Activated CD8-positive, alpha-beta T cell treated with anti-CD3 and anti-CD28 coated beads for 36 hours (primary cell): Measurements from ENCODE around the gene SIRT2. TPM values are rescaled to one million over a fixed set of nuclear protein-coding genes. Genes with fewer than 3 reads are reported as not detected.
"Not testable (repeated sequence)": the region's sequence is repeated elsewhere in the genome, so short reads cannot be mapped to it uniquely, and the experiment has no call there.

Source experiments
- ATAC-seq: fragments of 200-7000 bp; cut with Tn5 transposase; one replicate; pipeline ENCODE4 v1.10.0; 2021; ENCODE audit warnings: mild to moderate bottlenecking, moderate library complexity
- CTCF ChIA-PET: fragments of 350-600 bp; sonication (Branson Sonifier 250); formaldehyde crosslinking; loops from one replicate; lab custom pipeline; 2021; ENCODE audit warnings: antibody characterized with exemption; lab: Charles Lee
- POLR2A ChIA-PET: fragments of 350-600 bp; sonication (Branson Sonifier 250); formaldehyde crosslinking; loops from one replicate; lab custom pipeline; 2021; ENCODE audit warnings: antibody characterized with exemption; lab: Charles Lee
- DNase-seq: peaks from one replicate; pipeline ENCODE4 v3.0.0-alpha.2; 2020
- H3K27ac Mint-ChIP-seq: one replicate; pipeline ENCODE4 v1.8.0; 2021; ENCODE audit warnings: mild to moderate bottlenecking, mixed read lengths
- H3K27me3 Mint-ChIP-seq: one replicate; pipeline ENCODE4 v1.8.0; 2021; ENCODE audit warnings: mixed read lengths
- H3K36me3 Mint-ChIP-seq: one replicate; pipeline ENCODE4 v1.8.0; 2021; ENCODE audit warnings: low read depth, mixed read lengths
- H3K4me1 Mint-ChIP-seq: one replicate; pipeline ENCODE4 v1.8.0; 2021; ENCODE audit warnings: low read depth, mixed read lengths
- H3K4me3 Mint-ChIP-seq: one replicate; pipeline ENCODE4 v1.8.0; 2021; ENCODE audit warnings: mild to moderate bottlenecking, moderate library complexity, mixed read lengths
- H3K9me3 Mint-ChIP-seq: one replicate; pipeline ENCODE4 v1.8.0; 2021; ENCODE audit warnings: mixed read lengths
- intact Hi-C: fragments of 100-400 bp; cut with micrococcal nuclease; formaldehyde crosslinking; loops from one replicate; pipeline ENCODE4 v1.10.0; 2022
- total RNA-seq, 2 experiments: library from RNA; stranded (reverse); gene quantifications; one replicate each; pipeline ENCODE4 v1.2.3, GENCODE V29; 2021
- TF ChIP-seq, protein P1 (sequence below): fragments of 200-600 bp; IDR thresholded peaks from one replicate; pipeline ENCODE4 v1.8.0; 2022; ENCODE audit warnings: antibody characterized with exemption, mild to moderate bottlenecking

SIRT2 gene
- total RNA-seq, 2 experiments from 2014 or later: 20.0 to 21.5 TPM

DNA sequence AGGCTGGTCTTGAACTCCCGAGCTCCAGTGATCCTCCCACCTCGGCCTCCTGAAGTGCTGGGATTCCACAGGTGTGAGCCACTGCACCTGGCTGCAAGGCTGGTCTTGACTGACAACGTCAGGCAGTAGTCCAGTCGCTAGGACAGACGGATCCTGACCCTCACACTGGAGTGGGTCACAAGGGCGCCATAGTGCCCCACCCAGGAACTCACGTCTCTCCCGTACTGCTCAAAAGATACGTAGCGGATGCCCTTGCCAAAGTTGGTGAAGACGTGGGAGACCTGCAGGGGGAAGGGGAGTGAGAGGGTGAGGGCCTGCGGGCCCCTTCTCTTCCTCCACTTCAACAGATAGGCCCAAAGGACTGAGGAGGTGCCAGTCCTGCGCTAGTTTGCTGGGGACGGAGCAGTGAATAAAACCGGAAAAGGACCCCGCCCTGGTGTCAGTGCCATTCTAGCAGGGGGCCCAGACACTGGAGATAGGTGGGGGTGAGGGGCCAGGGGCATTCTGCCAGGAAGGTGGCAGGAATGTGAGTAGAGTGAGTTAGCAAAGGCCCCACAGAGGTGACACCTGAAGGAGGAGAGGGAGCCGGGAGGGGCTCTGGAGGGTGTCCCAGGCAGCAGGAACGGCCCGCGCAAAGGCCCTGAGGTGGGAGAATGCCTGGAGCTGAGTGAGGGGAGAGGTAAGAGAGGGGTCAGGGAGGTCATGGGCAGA, 43.2 kb upstream of the SIRT2 start:
- Mint-ChIP-seq H3K27ac (no peak overlapping the region), H3K4me3 (no peak overlapping the region), H3K4me1 (no peaks in the 10 kb centered on the region), H3K36me3 (no peaks in the 10 kb centered on the region), H3K27me3 (peaks cover 3% of the 10 kb centered on the region), H3K9me3 (no peaks in the 10 kb centered on the region)
- TF ChIP-seq, protein P1, sequence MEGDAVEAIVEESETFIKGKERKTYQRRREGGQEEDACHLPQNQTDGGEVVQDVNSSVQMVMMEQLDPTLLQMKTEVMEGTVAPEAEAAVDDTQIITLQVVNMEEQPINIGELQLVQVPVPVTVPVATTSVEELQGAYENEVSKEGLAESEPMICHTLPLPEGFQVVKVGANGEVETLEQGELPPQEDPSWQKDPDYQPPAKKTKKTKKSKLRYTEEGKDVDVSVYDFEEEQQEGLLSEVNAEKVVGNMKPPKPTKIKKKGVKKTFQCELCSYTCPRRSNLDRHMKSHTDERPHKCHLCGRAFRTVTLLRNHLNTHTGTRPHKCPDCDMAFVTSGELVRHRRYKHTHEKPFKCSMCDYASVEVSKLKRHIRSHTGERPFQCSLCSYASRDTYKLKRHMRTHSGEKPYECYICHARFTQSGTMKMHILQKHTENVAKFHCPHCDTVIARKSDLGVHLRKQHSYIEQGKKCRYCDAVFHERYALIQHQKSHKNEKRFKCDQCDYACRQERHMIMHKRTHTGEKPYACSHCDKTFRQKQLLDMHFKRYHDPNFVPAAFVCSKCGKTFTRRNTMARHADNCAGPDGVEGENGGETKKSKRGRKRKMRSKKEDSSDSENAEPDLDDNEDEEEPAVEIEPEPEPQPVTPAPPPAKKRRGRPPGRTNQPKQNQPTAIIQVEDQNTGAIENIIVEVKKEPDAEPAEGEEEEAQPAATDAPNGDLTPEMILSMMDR: no peak
- ATAC-seq: no peak
- intact Hi-C loops: no loop called here
- ChIA-PET POLR2A (no interaction called here), CTCF (no interaction called here)
- DNase-seq: no peak

DNA sequence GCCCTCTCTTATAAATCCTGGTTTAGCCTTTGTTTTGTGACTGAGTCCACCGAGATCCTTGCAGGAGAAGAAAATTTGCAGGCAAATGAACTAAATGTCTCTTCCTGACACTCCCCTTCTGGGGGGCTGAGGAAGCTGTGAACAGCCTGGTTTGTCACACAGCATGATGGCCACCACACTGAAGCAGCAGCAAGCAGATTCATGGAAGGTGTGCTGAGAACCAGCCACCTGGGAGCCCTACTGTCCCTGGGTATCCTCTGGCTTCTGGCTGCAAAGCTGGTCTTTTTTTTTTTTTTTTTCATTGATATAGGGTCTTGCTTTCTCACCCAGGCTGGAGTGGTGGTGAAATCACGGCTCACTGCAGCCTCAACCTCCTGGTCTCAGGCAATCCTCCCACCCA, 42.6 kb upstream of the SIRT2 start:
- no peak overlapping the region for H3K27ac Mint-ChIP-seq
- no peaks in the 10 kb centered on the region for H3K4me1 Mint-ChIP-seq
- ATAC-seq: no peak
- H3K36me3 Mint-ChIP-seq: no peaks in the 10 kb centered on the region
- TF ChIP-seq, protein P1: no peak
- H3K27me3 Mint-ChIP-seq: peaks cover 3% of the 10 kb centered on the region
- intact Hi-C loops: no loop called here
- H3K9me3 Mint-ChIP-seq: no peaks in the 10 kb centered on the region
- no peak for DNase-seq
- ChIA-PET CTCF (no interaction called here), POLR2A (no interaction called here)
- no peak overlapping the region for H3K4me3 Mint-ChIP-seq

DNA sequence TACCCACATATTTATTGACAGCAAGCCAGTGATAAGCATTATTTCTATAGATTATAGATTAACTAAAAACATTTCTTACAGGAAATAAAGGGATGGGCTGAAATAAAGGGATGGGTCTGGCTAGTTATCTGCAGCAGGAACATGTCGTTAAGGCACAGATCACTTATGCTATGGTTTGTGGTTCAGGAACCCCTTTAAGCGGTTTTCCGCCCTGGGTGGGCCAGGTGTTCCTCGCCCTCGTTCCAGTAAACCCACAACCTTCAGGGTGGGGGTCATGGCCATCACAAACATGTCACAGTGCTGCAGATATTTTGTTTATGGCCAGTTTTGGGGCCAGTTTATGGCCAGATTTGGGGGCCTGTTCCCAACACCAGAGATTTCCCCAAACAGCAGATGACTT, 42.0 kb upstream of the SIRT2 start:
- POLR2A ChIA-PET, DNase-seq, H3K36me3 Mint-ChIP-seq, H3K27ac Mint-ChIP-seq, ATAC-seq, CTCF ChIA-PET, H3K4me3 Mint-ChIP-seq, intact Hi-C loops, H3K4me1 Mint-ChIP-seq, H3K9me3 Mint-ChIP-seq, H3K27me3 Mint-ChIP-seq: not testable (repeated sequence)

DNA sequence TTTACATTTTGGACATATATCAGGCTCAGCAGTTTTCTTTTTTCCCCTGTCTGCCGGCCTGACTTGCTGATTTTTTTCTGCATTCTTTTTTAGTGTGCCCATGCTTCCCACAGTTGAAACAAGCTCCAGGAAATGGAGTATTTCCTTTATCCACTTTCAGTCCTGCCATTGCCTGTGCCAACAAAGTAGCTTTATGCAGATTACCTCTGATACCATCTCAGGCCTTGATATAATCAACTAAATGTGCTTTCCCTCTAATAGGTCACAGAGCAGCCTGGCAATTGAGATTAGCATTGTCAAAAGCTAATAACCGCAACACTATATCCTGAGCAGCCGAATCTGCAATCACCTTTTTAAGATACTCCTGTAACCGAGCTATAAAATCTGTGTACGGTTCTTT, 40.5 kb upstream of the SIRT2 start:
- no peaks in the 10 kb centered on the region for H3K4me1 Mint-ChIP-seq
- ChIA-PET POLR2A (interaction anchor here (1.2 kb wide), 1 partner anchor 12 kb away, joined by 3 read pairs; no protein-coding TSS in a partner anchor), CTCF (interaction anchor here (1.1 to 1.8 kb wide), 3 partner anchors 9 to 537 kb away, joined by 4 to 5 read pairs (median 5); partner anchors contain the start of genes FAM98C, MRPS12 and SARS2)
- DNase-seq (no peak), ATAC-seq (no peak)
- no peak overlapping the region for H3K4me3 Mint-ChIP-seq
- H3K36me3 Mint-ChIP-seq: peaks cover 13% of the 10 kb centered on the region
- peaks cover 2% of the 10 kb centered on the region for H3K9me3 Mint-ChIP-seq
- TF ChIP-seq, protein P1: no peak
- H3K27ac Mint-ChIP-seq: no peak overlapping the region
- intact Hi-C loops: loop anchor here (10.0 kb wide), 1 partner anchor 205 kb away; no protein-coding TSS in a partner anchor
- H3K27me3 Mint-ChIP-seq: peaks cover 3% of the 10 kb centered on the region

DNA sequence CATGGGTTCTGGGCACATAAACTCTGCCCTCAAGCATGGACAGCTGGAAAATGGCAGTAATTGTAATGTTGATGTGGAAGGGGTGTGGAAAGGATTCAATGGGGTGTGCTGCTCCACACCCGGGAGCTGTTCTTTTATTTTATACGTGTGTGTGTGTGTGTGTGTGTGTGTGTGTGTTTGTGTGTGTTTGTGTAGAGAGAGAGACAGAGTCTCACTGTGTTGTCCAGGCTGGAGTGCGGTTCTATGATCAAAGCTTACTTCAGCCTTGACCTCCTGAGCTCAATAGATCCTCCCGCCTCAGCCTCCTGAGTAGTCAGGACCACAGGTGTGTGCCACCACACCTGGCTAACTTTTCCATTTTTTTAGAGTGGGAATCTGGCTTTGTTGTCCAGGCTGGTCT, 34.1 kb upstream of the SIRT2 start:
- Mint-ChIP-seq H3K4me3 (no peak overlapping the region), H3K9me3 (peaks cover 7% of the 10 kb centered on the region), H3K4me1 (peaks cover 26% of the 10 kb centered on the region), H3K36me3 (peaks cover 48% of the 10 kb centered on the region), H3K27ac (no peak overlapping the region), H3K27me3 (no peaks in the 10 kb centered on the region)
- ATAC-seq: no peak
- intact Hi-C loops: loop anchor here (5.0 to 10.0 kb wide), 2 partner anchors 81 to 199 kb away; no protein-coding TSS in a partner anchor
- no peak for DNase-seq
- TF ChIP-seq, protein P1: no peak
- POLR2A ChIA-PET: no interaction called here
- CTCF ChIA-PET: interaction anchor here (0.7 to 3.6 kb wide), 9 partner anchors 19 to 543 kb away, joined by 3 to 27 read pairs (median 3); partner anchors contain the start of gene FAM98C
